HG02798 (cell line): ENCODE measurements around the gene SIX5.
A peak's percentile ranks its signal among the peaks of the same experiment; 100 is the strongest.
"Not testable (repeated sequence)": the region's sequence is repeated elsewhere in the genome, so short reads cannot be mapped to it uniquely, and the experiment has no call there.

Source experiments
- ATAC-seq: cut with Tn5 transposase; IDR thresholded peaks from one replicate; pipeline ENCODE4 v1.9.1; 2021; ENCODE audit warnings: mild to moderate bottlenecking; ENCODE audit not compliant: unreplicated experiment, poor library complexity

Gene SIX5

GRCh38 chr19:45768984-45769782, at the start of gene SIX5:
Gene SIX5 (minus strand): TSS chr19:45769252. CDS start chr19:45768844, 408 bp downstream.
- peak; percentile 77 for ATAC-seq

- ATAC-seq = peak; percentile 11
Measured at GRCh38 chr19:45817725-45818301, 48.8 kb upstream of the SIX5 start.

- ATAC-seq = peak; percentile 89
Measured at GRCh38 chr19:45817010-45817724, 48.1 kb upstream of the SIX5 start.

- no peak for ATAC-seq
Measured at GRCh38 chr19:45816236-45817009, 47.4 kb upstream of the SIX5 start.

GRCh38 chr19:45815481-45816216, 46.6 kb upstream of the SIX5 start:
- no peak for ATAC-seq

GRCh38 chr19:45814851-45815480, 45.9 kb upstream of the SIX5 start, which contains the start of gene RSPH6A:
Gene RSPH6A (minus strand): TSS chr19:45815308. CDS start chr19:45815176, 132 bp downstream.
- ATAC-seq = no peak

- ATAC-seq = no peak
Measured at GRCh38 chr19:45814166-45814780, 45.2 kb upstream of the SIX5 start.

GRCh38 chr19:45812297-45812696, 43.2 kb upstream of the SIX5 start:
- no peak for ATAC-seq

- no peak for ATAC-seq
Measured at GRCh38 chr19:45809643-45810159, 40.6 kb upstream of the SIX5 start.

- ATAC-seq = no peak
Measured at GRCh38 chr19:45805719-45806118, 36.7 kb upstream of the SIX5 start.

GRCh38 chr19:45804959-45805230, 35.8 kb upstream of the SIX5 start:
- ATAC-seq = no peak

- no peak for ATAC-seq
Measured at GRCh38 chr19:45804140-45804958, 35.3 kb upstream of the SIX5 start.

GRCh38 chr19:45801603-45802175, 32.6 kb upstream of the SIX5 start:
- ATAC-seq = no peak

GRCh38 chr19:45800070-45800553, 31.1 kb upstream of the SIX5 start:
- ATAC-seq = no peak

GRCh38 chr19:45799541-45799940, 30.5 kb upstream of the SIX5 start:
- not testable (repeated sequence) for ATAC-seq

GRCh38 chr19:45798995-45799517, 30.0 kb upstream of the SIX5 start:
- ATAC-seq = peak; percentile 44

GRCh38 chr19:45794627-45795026, 25.6 kb upstream of the SIX5 start:
- ATAC-seq = no peak
